Neuronal stem cell (in vitro differentiated cells): ENCODE data around the gene PDPR.
"Not testable (repeated sequence)": the region's sequence is repeated elsewhere in the genome, so short reads cannot be mapped to it uniquely, and the experiment has no call there.

Source experiments
- DNase-seq: peaks from one replicate; pipeline ENCODE4 v3.0.0-alpha.2; 2013; ENCODE audit warnings: low spot score
- H2AFZ ChIP-seq: one replicate; pipeline ENCODE4 v1.6.1; 2013; ENCODE audit warnings: mild to moderate bottlenecking, low read length, inconsistent platforms
- H2AK5ac ChIP-seq: 2 replicates; pipeline ENCODE4 v1.6.1; 2013; ENCODE audit warnings: low read depth, mild to moderate bottlenecking, inconsistent platforms, low read length, moderate library complexity, mixed read lengths
- H2BK120ac ChIP-seq: 2 replicates; pipeline ENCODE4 v1.6.1; 2013; ENCODE audit warnings: low read depth, mild to moderate bottlenecking, inconsistent platforms, low read length, moderate library complexity, mixed read lengths
- H2BK12ac ChIP-seq: one replicate; pipeline ENCODE4 v1.6.1; 2013; ENCODE audit warnings: low read length, inconsistent platforms
- H2BK15ac ChIP-seq: 2 replicates; pipeline ENCODE4 v1.6.1; 2013; ENCODE audit warnings: mild to moderate bottlenecking, low read length, inconsistent platforms, mixed read lengths
- H2BK5ac ChIP-seq: one replicate; pipeline ENCODE4 v1.6.1; 2013; ENCODE audit warnings: inconsistent platforms, mild to moderate bottlenecking, low read length, moderate library complexity
- H3K14ac ChIP-seq: one replicate; pipeline ENCODE4 v1.6.1; 2013; ENCODE audit warnings: low read length, inconsistent platforms
- H3K18ac ChIP-seq: 2 replicates; pipeline ENCODE4 v1.6.1; 2013; ENCODE audit warnings: low read length, inconsistent platforms
- H3K23ac ChIP-seq: 2 replicates; pipeline ENCODE4 v1.6.1; 2013; ENCODE audit warnings: low read depth, mild to moderate bottlenecking, mixed read lengths, low read length, inconsistent platforms; ENCODE audit not compliant: poor library complexity
- H3K27ac ChIP-seq: replicated peaks from 3 replicates; pipeline ENCODE4 v1.5.1; 2013; ENCODE audit warnings: low read length, inconsistent platforms
- H3K27me3 ChIP-seq, 3 experiments: 2 replicates each; pipeline ENCODE4 v1.6.1; 2013; ENCODE audit warnings: low read length in 3 of 3, mild to moderate bottlenecking in 2 of 3, inconsistent platforms in 1 of 3, low read depth in 1 of 3, mixed read lengths in 1 of 3, moderate library complexity in 1 of 3; ENCODE audit not compliant: control insufficient read depth in 3 of 3, insufficient read depth in 3 of 3
- H3K36me3 ChIP-seq, 2 donors: replicated peaks in 1 of 2; 2 replicates each; pipeline ENCODE4 v1.6.1; 2013; ENCODE audit warnings: low read length in 2 of 2; ENCODE audit not compliant: control insufficient read depth in 2 of 2, insufficient read depth in 2 of 2
- H3K4ac ChIP-seq: 2 replicates; pipeline ENCODE4 v1.6.1; 2013; ENCODE audit warnings: inconsistent platforms, mild to moderate bottlenecking, low read length, moderate library complexity
- H3K4me1 ChIP-seq, 2 donors: 1 replicate in 1 of 2; 2 replicates in 1 of 2; pipeline ENCODE4 v1.6.1; 2013; ENCODE audit warnings: low read length in 2 of 2, low read depth in 1 of 2; ENCODE audit not compliant: control insufficient read depth in 2 of 2, insufficient read depth in 1 of 2
- H3K4me2 ChIP-seq: one replicate; pipeline ENCODE4 v1.6.1; 2013; ENCODE audit warnings: mild to moderate bottlenecking, low read length, inconsistent platforms; ENCODE audit not compliant: insufficient read depth, poor library complexity, severe bottlenecking
- H3K4me3 ChIP-seq, 2 donors: 2 replicates each; pipeline ENCODE4 v1.5.1; 2013; ENCODE audit warnings: low read length in 2 of 2, mild to moderate bottlenecking in 2 of 2, inconsistent platforms in 1 of 2, moderate library complexity in 1 of 2
- H3K79me1 ChIP-seq: one replicate; pipeline ENCODE4 v1.6.1; 2013; ENCODE audit warnings: low read depth, mild to moderate bottlenecking, inconsistent platforms, low read length, moderate library complexity
- H3K9ac ChIP-seq: one replicate; pipeline ENCODE4 v1.6.1; 2013; ENCODE audit warnings: mild to moderate bottlenecking, low read depth, low read length, inconsistent platforms; ENCODE audit not compliant: poor library complexity
- H3K9me3 ChIP-seq, 2 donors: replicated peaks in 1 of 2; 2 replicates each; pipeline versions ENCODE3 to v1.6.1; 2013; ENCODE audit warnings: low read length in 2 of 2, mild to moderate bottlenecking in 2 of 2, inconsistent platforms in 1 of 2, low read depth in 1 of 2, mixed read lengths in 1 of 2, moderate library complexity in 1 of 2; ENCODE audit not compliant: control insufficient read depth in 2 of 2, insufficient read depth in 1 of 2
- H4K8ac ChIP-seq: one replicate; pipeline ENCODE4 v1.6.1; 2013; ENCODE audit warnings: low read depth, mild to moderate bottlenecking, inconsistent platforms, low read length, moderate library complexity
- H4K91ac ChIP-seq: one replicate; pipeline ENCODE4 v1.6.1; 2013; ENCODE audit warnings: low read length, low read depth, mild to moderate bottlenecking, inconsistent platforms; ENCODE audit not compliant: poor library complexity
- WGBS, 2 donors: extraction: QIAGEN DNeasy Blood & Tissue Kit; methylation state at CpG; one replicate each; pipeline ENCODE4 v1.1.7; 2013; ENCODE audit warnings: missing lambda C conversion rate in 2 of 2, mixed read lengths in 1 of 2; ENCODE audit not compliant: insufficient read length in 2 of 2, insufficient replicate concordance in 1 of 2; ENCODE audit errors: extremely low coverage in 2 of 2; 5-methylcytosine and 5-hydroxymethylcytosine counted together

Gene PDPR

DNA sequence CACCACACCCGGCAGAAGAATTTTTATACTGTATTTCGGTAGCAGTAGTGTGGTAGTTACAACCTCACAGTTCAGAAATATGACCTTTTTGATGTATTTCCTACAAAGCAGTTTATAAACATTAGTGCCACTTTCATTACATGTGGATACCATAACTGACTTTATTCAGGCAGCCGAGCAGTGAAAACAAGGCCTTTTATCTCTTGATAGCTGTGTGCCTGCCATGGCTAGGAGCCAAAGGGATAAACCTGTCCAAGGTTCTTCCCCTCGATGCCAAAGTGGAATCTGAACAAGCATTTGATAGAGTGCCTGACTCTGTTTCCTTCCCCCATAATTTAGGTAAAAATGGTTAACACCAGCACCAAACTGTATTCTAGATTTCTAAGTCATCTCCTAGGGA lies 23.0 kb upstream of the PDPR start:
- H2BK12ac ChIP-seq, H3K14ac ChIP-seq, H3K4ac ChIP-seq, H3K9me3 ChIP-seq, H3K27me3 ChIP-seq, H3K36me3 ChIP-seq, H4K91ac ChIP-seq, H3K18ac ChIP-seq, DNase-seq, H3K27ac ChIP-seq, H2AK5ac ChIP-seq, H2BK15ac ChIP-seq, H4K8ac ChIP-seq, H2BK5ac ChIP-seq, H3K23ac ChIP-seq, H3K79me1 ChIP-seq, H2BK120ac ChIP-seq, H3K4me1 ChIP-seq, H2AFZ ChIP-seq, H3K9ac ChIP-seq, H3K4me3 ChIP-seq, H3K4me2 ChIP-seq: not testable (repeated sequence)
- no CpG with 5 or more reads among the region's 4 CpGs for WGBS, 2 donors

- not testable (repeated sequence) for H3K4me1 ChIP-seq, H3K9me3 ChIP-seq, H2BK12ac ChIP-seq, H3K4me2 ChIP-seq, H3K4ac ChIP-seq, H3K4me3 ChIP-seq, H3K9ac ChIP-seq, H3K23ac ChIP-seq, H4K8ac ChIP-seq, DNase-seq, H2BK15ac ChIP-seq, H2AFZ ChIP-seq, H2AK5ac ChIP-seq, H3K36me3 ChIP-seq, H3K18ac ChIP-seq, H2BK5ac ChIP-seq, H4K91ac ChIP-seq, H3K27me3 ChIP-seq, H3K79me1 ChIP-seq, H3K14ac ChIP-seq, H2BK120ac ChIP-seq, H3K27ac ChIP-seq
- no CpG with 5 or more reads among the region's 1 CpG for WGBS, 2 donors
These were observed 20.0 kb upstream of the PDPR start for GRCh38 chr16:70094096-70094495.

DNA sequence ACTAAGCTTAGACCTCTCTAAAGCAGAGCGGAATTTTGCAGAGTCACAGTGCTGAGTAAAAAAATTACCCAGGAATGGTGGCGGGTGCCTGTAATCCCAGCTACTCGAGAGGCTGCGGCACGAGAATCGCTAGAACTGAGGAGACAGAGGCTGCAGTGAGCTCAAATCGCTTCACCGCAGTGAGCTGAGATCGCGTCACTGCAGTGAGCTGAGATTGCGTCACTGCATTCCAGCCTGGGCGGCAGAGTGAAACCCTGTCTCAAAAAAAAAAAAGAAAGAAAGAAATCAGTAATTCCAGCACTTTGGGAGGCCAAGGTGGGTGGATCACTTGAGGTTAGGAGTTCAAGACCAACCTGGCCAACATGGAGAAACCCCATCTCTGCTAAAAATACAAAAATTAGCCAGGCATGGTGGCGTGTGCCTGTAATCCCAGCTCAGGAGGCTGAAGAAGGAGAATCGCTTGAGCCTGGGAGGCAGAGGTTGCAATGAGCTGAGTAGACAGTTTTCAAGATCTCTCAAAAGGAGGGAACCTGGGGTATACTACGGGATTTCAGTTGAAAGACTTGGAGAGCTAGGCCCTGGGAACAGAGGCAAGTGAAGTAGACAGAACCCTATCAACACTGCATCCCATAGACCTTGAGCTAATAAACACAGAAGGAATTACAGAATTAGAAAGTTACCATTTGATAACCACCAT lies 4.4 kb upstream of the PDPR start:
- H2AFZ ChIP-seq, H2BK120ac ChIP-seq, H3K36me3 ChIP-seq, H3K79me1 ChIP-seq, H3K9me3 ChIP-seq, H3K9ac ChIP-seq, H3K14ac ChIP-seq, H4K91ac ChIP-seq, H3K4me3 ChIP-seq, H3K27me3 ChIP-seq, H3K23ac ChIP-seq, H2AK5ac ChIP-seq, H3K4me2 ChIP-seq, H2BK5ac ChIP-seq, H3K27ac ChIP-seq, DNase-seq, H2BK15ac ChIP-seq, H3K4me1 ChIP-seq, H4K8ac ChIP-seq, H2BK12ac ChIP-seq, H3K18ac ChIP-seq, H3K4ac ChIP-seq: not testable (repeated sequence)
- no CpG with 5 or more reads among the region's 15 CpGs for WGBS, 2 donors

DNA sequence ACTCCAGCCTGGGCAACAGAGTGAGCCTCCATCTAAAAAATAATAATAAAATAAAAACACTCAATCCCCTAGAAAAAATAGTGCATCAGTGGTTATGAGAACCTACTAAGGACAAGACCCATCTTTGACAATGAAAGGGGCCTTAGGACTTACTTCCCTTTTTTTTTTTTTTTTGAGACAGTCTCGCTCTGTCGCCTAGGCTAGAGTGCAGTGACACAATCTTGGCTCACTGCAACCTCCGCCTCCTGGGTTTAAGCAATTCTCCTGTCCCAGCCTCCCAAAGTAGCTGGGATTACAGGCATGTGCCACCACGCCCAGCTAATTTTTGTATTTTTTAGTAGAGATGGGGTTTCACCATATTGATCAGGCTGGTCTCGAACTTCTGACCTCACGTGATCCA lies 2.0 kb upstream of the PDPR start:
- not testable (repeated sequence) for H3K4me2 ChIP-seq

More for the DNA sequence above, 2.0 kb upstream of the PDPR start:
- not testable (repeated sequence) for H2BK5ac ChIP-seq, H4K8ac ChIP-seq, H3K79me1 ChIP-seq, H3K9me3 ChIP-seq, H3K4ac ChIP-seq, H2AK5ac ChIP-seq, H3K27ac ChIP-seq, H2BK15ac ChIP-seq, H2AFZ ChIP-seq, H2BK120ac ChIP-seq, DNase-seq, H3K18ac ChIP-seq, H3K27me3 ChIP-seq, H3K9ac ChIP-seq, H4K91ac ChIP-seq, H3K4me3 ChIP-seq, H3K14ac ChIP-seq, H3K23ac ChIP-seq, H3K36me3 ChIP-seq, H3K4me1 ChIP-seq, H2BK12ac ChIP-seq
- no CpG with 5 or more reads among the region's 6 CpGs for WGBS, 2 donors
